GM12872 (cell line): ENCODE results near the gene MIPOL1.

Experiments used
- TF ChIP-seq, protein P1 (sequence below): IDR thresholded peaks from 3 replicates; pipeline ENCODE4 v1.5.1; 2011; ENCODE audit warnings: low read depth, mild to moderate bottlenecking, low read length, moderate library complexity; ENCODE audit not compliant: insufficient read depth

The MIPOL1 gene

DNA sequence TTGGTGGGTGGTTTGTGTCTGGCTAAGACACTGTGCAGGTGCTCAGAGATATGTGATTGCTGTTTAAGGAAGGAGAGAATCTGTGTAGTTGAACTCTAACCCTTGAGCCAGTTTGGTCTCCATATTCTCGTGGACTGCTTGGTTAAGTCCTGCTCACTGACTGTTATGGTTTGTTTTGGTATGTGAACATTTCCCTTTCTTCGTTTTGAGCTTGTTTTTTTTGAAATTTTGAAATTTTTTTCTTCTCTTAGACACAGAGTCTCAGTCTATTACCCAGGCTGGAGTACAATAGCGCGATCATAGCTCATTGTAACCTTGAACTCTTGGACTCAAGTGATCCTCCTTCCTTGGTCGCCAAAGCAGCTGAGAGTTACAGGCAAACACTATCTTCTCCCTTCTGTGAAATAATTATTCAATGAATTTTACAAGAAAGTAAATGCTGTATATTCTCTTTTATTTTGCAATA, 40.0 kb downstream of the MIPOL1 start:
- TF ChIP-seq, protein P1, sequence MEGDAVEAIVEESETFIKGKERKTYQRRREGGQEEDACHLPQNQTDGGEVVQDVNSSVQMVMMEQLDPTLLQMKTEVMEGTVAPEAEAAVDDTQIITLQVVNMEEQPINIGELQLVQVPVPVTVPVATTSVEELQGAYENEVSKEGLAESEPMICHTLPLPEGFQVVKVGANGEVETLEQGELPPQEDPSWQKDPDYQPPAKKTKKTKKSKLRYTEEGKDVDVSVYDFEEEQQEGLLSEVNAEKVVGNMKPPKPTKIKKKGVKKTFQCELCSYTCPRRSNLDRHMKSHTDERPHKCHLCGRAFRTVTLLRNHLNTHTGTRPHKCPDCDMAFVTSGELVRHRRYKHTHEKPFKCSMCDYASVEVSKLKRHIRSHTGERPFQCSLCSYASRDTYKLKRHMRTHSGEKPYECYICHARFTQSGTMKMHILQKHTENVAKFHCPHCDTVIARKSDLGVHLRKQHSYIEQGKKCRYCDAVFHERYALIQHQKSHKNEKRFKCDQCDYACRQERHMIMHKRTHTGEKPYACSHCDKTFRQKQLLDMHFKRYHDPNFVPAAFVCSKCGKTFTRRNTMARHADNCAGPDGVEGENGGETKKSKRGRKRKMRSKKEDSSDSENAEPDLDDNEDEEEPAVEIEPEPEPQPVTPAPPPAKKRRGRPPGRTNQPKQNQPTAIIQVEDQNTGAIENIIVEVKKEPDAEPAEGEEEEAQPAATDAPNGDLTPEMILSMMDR, result no peak

DNA sequence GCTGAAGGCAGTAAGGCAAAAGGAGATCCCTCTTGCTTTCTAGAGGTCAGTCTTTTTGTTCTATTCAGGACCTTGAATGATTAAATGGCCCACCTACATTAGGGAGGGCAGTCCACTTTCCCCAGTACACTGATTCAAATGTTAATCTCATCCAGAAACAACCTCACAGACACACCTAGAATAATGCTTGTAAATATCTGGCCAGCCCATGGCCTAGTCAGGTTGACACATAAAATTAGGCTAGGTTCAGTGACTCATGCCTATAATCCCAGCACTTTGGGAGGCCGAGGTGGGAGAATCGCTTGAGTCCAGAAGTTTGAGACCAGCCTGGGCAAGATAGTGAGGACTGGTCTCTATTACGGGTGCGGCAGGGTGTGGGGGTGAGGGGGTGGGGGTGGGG, 43.5 kb downstream of the MIPOL1 start:
- TF ChIP-seq, protein P1, result no peak

DNA sequence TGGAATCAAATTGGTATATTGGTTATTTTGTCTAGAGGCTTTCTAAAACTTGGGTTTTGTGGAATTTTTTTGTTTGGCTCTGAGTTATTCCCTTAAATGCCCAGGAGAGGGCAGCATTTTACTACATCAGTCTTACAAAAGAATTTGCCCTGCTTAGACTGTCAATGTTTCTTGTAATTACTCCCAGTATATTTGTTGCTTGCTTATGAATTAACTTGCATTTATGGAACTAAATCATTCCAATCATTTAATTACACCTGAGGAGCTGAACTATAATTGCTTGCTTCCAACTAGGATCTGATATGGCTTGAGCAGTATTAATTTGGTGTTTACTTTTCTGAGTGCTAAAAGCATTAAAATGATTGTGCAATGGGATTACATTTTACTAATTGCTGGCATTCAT, 48.7 kb downstream of the MIPOL1 start:
- TF ChIP-seq, protein P1, result peak; percentile 61

DNA sequence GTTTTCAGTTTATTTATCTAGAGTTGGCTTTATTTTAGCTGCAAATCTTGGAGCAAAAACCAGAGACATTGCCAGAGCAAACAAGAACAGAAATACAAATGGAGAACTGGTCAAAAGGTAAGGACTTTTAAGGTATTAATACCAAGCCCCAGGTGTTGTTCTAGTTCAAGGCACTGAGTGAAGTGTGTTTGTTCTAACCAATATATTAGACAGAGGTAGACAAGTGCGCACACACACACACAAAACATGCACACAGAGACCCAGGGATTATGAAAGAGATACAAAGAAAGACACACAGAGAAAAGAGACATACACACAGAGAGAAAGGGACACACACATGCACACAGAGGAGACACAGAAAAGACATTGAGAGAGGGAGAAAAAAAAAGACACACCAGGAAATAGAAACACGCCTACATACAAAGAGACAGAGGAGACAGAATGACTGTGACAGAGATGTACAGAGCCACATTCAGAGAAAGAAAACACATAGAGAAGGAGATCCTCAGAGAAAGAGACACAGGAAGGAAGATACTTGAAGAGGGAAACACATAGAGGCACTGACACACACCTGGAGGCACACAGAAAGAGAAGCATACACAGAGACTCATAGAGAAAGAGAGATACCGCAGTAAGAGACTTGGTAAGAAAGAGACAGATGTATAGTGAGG, 50.2 kb downstream of the MIPOL1 start:
- TF ChIP-seq, protein P1, result no peak

DNA sequence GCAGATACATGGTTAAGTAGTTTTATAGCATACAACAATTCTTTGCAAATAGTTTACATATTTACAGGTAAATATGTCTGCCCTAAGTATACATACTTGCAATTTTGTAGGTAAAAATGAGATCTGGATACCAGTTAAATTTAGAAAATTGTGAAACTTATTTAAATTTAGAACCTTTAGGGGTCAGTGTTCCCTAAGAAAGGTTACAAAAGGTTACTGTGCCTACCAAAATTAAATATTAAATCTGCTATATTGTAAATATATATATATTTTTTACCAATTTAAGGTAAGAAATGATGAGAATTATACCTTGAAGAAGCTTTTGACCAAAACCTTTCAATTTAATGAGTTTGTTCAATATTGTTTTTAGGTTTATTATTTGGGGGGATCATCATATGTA, 54.0 kb downstream of the MIPOL1 start:
- TF ChIP-seq, protein P1, result no peak

DNA sequence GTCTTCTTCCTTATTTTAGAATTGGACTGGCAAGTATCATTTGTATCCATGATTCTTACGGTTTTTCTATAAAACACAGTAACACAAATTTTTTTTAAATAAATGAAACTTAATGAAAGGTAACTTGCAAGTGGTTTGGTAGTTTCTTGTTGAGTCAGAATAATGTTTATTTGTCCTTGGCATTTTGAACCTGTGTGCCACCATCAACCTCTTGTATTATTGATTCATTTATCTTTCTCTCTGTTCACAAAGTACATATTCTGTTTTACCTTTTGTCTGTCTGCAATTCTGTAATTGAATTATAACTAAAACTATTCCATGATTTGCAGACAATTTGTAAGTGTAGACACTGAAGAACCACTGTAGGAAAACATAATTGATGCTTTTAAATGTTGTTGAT, 54.7 kb downstream of the MIPOL1 start:
- TF ChIP-seq, protein P1, result no peak

DNA sequence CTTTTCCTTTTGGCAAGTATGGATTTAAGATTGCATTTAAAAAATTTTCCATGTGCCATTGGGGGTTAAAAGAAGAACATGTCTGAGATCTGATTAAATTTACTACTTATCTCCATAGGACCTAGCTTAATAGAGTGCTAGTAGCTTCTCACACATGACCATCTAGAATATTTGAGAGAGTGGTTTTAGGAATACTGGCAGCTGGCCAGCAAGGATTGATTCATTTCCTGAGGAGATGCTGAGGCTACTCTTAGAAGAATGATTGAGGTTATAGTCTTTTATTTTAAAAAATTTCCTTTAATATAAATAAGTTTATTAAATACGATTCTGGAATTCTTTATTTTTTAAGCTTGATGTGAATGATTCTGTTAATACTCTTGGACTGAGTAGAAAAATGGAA, 56.2 kb downstream of the MIPOL1 start:
- TF ChIP-seq, protein P1, result no peak
